Retinal pigment epithelial cell (primary cell): ENCODE results near the gene TDRD9.

Source experiments
- DNase-seq: peaks from one replicate; pipeline ENCODE4 v3.0.0-alpha.2; 2010; ENCODE audit warnings: low read depth
- H3K4me3 ChIP-seq: 2 replicates; pipeline ENCODE4 v1.5.1; 2011; ENCODE audit warnings: mild to moderate bottlenecking, low read length, control low read depth, moderate library complexity
- TF ChIP-seq, protein P1 (sequence below): conservative IDR thresholded peaks from 2 replicates; pipeline ENCODE4 v1.5.1; 2011; ENCODE audit warnings: low read depth, low read length, control low read depth, inconsistent platforms

The TDRD9 gene

DNA sequence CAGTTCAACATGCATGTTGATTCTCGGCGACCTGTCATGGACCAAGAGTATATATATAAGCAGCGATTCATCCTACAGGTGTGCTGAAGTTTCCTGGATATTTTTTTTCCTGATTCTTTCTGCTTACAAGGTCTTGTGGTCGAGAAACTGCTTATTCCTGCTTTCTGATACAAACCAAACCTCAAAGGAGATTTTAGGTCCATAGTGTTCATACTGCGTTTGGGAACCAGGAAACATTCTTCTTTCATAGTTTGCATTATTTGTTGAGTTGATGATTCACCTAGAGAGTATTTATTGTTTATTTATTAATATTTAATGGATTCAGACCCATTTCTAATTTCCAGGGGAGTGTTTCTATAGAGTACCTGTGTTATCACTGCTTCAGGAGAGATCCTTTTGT, 86.5 kb downstream of the TDRD9 start:
- H3K4me3 ChIP-seq, result no peak overlapping the region
- TF ChIP-seq, protein P1, sequence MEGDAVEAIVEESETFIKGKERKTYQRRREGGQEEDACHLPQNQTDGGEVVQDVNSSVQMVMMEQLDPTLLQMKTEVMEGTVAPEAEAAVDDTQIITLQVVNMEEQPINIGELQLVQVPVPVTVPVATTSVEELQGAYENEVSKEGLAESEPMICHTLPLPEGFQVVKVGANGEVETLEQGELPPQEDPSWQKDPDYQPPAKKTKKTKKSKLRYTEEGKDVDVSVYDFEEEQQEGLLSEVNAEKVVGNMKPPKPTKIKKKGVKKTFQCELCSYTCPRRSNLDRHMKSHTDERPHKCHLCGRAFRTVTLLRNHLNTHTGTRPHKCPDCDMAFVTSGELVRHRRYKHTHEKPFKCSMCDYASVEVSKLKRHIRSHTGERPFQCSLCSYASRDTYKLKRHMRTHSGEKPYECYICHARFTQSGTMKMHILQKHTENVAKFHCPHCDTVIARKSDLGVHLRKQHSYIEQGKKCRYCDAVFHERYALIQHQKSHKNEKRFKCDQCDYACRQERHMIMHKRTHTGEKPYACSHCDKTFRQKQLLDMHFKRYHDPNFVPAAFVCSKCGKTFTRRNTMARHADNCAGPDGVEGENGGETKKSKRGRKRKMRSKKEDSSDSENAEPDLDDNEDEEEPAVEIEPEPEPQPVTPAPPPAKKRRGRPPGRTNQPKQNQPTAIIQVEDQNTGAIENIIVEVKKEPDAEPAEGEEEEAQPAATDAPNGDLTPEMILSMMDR, result no peak
- no peak for DNase-seq

DNA sequence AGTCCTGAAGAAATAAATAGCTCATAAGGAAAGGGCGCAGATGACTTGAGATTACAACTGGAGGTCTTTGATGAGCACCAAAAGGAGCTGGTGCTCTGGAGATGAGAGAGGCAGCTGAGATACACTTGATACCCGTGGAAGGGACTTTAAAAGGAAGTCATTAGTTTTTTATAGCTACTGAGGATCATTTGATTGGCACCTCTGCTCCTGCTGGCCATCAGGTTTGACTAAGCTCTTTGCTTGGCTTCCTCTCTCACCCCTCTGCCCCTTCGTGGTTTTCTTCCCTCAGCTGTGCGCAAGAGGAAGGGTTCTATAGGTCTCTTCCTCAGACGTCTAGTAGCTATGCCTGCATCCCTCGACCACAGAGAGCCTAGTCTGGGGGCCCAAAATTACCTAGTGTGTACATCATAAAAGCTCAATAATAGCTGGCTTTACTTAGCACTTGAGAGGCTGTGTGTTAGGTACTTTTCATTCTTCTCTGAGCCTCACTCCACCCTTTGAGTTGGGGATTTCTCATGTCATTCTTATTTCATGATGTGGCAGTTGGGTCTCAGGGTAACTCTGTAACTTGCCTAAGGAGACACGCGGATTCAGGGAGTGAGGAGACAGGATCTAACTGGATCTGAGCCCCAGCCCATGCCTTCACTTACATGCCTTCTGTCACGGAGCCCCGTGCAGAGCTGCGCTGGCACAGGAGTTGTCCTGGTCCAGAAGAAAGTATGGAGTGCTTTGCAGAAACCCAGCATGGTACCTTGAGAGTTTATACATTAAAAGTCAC, 88.8 kb downstream of the TDRD9 start:
- no peak overlapping the region for H3K4me3 ChIP-seq
- TF ChIP-seq, protein P1, result no peak
- DNase-seq, result no peak

DNA sequence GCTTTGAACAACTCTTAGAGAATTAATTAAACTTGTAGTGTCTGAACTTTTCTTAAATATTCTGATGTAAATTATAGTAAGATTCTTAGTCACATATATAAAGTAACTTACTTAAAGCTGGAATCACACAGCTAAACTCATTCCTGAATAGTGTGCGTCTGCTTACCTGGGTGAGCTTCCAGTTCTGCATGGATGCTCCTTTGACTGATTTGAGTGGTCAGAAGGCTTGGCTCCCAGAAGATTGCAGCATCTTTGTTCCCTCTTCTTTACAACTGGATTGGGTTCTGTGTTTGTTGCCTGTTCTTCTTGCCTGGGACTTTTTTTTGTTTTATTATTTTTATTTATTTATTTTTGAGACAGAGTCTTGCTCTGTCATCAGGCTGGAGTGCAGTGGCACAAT, 90.8 kb downstream of the TDRD9 start:
- DNase-seq, result no peak
- TF ChIP-seq, protein P1, result no peak
- H3K4me3 ChIP-seq, result no peak overlapping the region

DNA sequence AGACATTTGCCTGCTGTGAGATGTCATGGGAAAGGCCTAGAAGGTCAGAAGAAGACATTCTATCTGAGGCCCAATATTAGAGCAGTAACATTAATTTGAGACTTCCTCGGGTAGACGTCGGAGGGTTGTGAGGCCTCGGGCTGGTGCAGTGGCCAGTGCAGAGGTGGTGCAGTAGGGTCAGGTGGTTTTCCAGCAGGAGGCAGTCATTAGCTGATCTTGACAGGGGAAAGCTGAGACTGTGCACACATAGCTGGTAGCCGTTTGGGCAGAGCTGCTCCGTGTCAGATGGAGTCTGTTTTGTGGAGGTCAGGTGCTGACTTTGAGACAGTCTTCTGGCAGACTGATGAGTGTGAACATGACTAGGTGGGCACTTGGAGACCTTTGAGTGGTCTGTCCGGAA, 91.5 kb downstream of the TDRD9 start:
- no peak overlapping the region for H3K4me3 ChIP-seq
- TF ChIP-seq, protein P1, result no peak
- DNase-seq, result no peak

DNA sequence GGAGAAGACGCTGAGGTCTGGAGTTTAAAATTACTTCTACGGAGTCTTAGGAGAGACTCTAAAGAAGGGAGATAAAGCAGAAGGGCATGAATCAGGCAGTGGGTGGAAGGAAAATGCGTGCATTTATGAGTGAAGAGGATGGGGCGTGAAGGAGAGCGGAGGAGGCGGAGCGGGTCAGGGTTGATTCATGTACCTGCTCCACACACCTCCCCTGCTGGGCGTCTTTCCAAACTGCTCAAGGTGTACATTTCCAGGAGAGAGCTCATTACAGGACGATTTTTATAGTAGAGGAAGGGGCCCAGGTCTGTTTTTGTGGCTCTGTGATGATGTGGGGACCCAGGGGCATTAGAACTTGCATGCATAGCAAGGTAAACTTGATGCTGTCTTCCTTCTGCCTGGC, 92.2 kb downstream of the TDRD9 start:
- H3K4me3 ChIP-seq, result no peak overlapping the region
- TF ChIP-seq, protein P1, result no peak
- DNase-seq, result no peak

DNA sequence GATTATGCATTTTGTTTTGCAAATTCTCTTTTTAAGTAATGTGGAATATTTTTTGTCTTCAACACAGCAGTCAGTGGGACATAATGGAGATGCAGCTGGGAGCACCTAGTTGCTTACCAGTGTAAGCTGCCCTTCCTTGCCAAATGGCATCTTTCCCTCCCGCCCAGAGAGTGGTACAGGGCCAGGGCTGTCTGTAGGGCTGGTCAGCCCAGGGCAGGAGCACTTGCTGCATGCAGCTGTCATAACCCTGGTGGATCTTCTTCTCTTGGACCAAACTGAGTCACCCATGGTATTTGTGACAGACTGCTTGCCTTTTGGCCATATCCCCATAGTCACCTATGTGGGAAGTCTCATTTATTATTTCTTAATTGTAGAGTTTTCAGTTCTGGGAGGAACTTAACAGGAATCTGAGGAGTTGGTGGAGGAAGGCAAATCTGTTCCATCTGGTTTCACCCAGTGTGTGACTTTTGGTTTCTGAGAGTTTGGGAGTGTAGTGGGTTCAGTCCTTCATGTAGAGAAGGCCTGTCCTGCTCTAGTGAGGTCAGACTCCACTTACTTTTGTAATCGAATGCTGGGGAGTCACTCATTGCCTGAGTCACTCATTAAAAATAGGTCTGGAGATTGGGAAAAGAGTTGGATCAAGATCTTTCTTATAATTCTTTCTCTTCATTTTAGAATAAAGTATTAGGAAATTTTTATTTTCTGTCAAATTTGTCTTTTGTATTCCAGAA, 95.2 kb downstream of the TDRD9 start:
- TF ChIP-seq, protein P1, result no peak
- no peak overlapping the region for H3K4me3 ChIP-seq
- no peak for DNase-seq

DNA sequence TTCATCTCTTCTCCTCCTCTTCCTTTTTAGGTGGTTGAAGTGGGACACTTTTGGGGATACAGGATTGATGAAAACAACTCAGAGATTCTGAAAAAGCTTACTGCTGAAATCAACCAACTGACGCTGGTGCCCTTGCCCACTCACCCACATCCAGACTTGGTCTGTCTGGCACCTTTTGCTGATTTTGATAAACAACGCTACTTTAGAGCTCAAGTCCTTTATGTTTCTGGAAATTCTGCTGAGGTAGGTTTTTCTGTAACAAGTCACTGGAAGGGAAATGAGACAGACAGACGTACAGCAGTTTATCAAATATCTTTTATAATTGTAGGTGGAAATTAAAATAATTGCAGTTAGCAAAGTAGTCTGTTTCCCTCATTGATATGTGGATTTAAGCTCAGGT, 97.3 kb downstream of the TDRD9 start:
- TF ChIP-seq, protein P1, result no peak

More for the DNA sequence above, 97.3 kb downstream of the TDRD9 start:
- no peak for DNase-seq
- no peak overlapping the region for H3K4me3 ChIP-seq
